ENCODE results near the gene LCN9. TPM values are rescaled to one million over a fixed set of nuclear protein-coding genes. Genes with fewer than 3 reads are reported as not detected.

LCN9 gene
- total RNA-seq, 1 experiment from 2014 or later, result not detected

DNA sequence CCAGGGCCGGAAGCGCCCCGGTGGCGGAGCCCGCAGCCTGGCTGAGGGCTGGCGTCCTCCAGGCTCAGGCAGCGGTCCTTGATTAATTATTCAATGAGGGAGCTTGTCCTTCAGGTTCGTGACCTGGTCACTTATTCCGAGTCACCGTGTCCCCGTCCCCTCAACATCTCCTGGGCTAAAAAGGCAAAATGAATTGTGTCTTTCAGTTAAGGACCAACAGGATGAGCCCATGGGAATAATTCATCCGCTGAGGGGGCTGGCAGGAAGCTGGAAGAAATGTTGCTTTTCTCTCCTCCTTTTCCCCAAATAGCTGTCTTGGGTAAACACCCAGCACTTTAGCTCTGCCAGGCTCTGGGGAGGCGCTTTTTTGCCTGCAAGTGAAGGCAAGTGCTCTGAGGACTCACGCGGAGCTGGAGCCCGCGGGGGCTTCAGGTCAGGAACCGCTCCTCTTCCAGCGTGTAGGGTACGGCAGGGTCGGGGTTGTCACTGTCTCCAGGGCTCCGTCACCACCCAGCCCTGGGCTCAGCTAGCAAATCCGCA, 52.0 kb downstream of the LCN9 start:
- in situ Hi-C loops (cut with HindIII; ENCODE audit: low pct_unique_long_range_greater_than_20kb, low sequenced_read_pairs), result no loop called here
- Histone ChIP-seq H3K36me3 (ENCODE audit: control insufficient read depth, insufficient read depth, low read length) (no peaks in the 10 kb centered on the region), H3K9me3 (ENCODE audit: control insufficient read depth, insufficient read depth, low read depth, low read length) (no peaks in the 10 kb centered on the region), H3K4me1 (ENCODE audit: control insufficient read depth, insufficient read depth, low read length) (no peaks in the 10 kb centered on the region), H3K4me3 (ENCODE audit: low read depth in 2 of 2, low read length in 2 of 2) (no peak overlapping the region), H3K27me3 (ENCODE audit: control insufficient read depth, insufficient read depth, low read length) (no peaks in the 10 kb centered on the region), H3K27ac (ENCODE audit: low read length) (no peak overlapping the region)
- TF ChIP-seq TCF7L2 (IDR thresholded peaks at IDR 0.05; ENCODE audit: low read depth, low read length), result no peak
- TF ChIP-seq, protein P1, sequence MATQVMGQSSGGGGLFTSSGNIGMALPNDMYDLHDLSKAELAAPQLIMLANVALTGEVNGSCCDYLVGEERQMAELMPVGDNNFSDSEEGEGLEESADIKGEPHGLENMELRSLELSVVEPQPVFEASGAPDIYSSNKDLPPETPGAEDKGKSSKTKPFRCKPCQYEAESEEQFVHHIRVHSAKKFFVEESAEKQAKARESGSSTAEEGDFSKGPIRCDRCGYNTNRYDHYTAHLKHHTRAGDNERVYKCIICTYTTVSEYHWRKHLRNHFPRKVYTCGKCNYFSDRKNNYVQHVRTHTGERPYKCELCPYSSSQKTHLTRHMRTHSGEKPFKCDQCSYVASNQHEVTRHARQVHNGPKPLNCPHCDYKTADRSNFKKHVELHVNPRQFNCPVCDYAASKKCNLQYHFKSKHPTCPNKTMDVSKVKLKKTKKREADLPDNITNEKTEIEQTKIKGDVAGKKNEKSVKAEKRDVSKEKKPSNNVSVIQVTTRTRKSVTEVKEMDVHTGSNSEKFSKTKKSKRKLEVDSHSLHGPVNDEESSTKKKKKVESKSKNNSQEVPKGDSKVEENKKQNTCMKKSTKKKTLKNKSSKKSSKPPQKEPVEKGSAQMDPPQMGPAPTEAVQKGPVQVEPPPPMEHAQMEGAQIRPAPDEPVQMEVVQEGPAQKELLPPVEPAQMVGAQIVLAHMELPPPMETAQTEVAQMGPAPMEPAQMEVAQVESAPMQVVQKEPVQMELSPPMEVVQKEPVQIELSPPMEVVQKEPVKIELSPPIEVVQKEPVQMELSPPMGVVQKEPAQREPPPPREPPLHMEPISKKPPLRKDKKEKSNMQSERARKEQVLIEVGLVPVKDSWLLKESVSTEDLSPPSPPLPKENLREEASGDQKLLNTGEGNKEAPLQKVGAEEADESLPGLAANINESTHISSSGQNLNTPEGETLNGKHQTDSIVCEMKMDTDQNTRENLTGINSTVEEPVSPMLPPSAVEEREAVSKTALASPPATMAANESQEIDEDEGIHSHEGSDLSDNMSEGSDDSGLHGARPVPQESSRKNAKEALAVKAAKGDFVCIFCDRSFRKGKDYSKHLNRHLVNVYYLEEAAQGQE (IDR thresholded peaks at IDR 0.05; ENCODE audit: insufficient read depth in 1 of 2, low read depth in 2 of 2, low read length in 1 of 2), result no peak
- TF ChIP-seq SIN3A (IDR thresholded peaks at IDR 0.05; ENCODE audit: borderline replicate concordance, insufficient read depth, low read depth, low read length), result no peak
- TF ChIP-seq, protein P2, sequence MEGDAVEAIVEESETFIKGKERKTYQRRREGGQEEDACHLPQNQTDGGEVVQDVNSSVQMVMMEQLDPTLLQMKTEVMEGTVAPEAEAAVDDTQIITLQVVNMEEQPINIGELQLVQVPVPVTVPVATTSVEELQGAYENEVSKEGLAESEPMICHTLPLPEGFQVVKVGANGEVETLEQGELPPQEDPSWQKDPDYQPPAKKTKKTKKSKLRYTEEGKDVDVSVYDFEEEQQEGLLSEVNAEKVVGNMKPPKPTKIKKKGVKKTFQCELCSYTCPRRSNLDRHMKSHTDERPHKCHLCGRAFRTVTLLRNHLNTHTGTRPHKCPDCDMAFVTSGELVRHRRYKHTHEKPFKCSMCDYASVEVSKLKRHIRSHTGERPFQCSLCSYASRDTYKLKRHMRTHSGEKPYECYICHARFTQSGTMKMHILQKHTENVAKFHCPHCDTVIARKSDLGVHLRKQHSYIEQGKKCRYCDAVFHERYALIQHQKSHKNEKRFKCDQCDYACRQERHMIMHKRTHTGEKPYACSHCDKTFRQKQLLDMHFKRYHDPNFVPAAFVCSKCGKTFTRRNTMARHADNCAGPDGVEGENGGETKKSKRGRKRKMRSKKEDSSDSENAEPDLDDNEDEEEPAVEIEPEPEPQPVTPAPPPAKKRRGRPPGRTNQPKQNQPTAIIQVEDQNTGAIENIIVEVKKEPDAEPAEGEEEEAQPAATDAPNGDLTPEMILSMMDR (IDR thresholded peaks at IDR 0.05), result no peak
- no peak for TF ChIP-seq POLR2AphosphoS5 (IDR thresholded peaks at IDR 0.05; ENCODE audit: low read depth, low read length)
- CTCF ChIA-PET, result no interaction called here
- intact Hi-C loops (cut with micrococcal nuclease; ENCODE audit: unreplicated experiment), result no loop called here
- POLR2A ChIA-PET, result interaction anchor here (0.5 kb wide), 1 partner anchor 26 kb away, joined by 3 read pairs; no protein-coding TSS in a partner anchor
- no peak for ATAC-seq
- no peak for DNase-seq (ENCODE audit: low read depth, low spot score)
- BruUV-seq (replicated peaks), result no TSS peak

DNA sequence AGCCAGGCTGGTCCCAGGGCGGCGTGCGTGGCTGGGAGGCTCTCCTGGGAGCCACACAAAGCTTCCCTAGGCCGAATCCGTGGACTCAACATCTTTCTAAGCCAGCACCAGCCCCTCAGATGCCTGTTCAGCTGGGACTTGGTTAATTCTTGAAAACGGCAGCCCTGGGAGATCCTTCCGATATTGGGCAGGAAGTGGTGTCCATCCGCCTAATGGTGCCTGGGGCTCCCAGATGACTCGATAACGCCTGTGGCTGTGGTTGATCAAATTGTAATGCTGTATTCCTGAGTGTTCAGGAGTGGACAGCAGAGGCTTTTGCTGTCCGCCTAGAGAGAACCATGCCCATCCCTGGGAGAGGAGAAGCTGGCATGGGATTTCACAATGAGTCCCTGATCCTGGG, 52.9 kb downstream of the LCN9 start:
- BruUV-seq (replicated peaks), result no TSS peak
- no peak for ATAC-seq
- Histone ChIP-seq H3K36me3 (ENCODE audit: control insufficient read depth, insufficient read depth, low read length) (no peaks in the 10 kb centered on the region), H3K27me3 (ENCODE audit: control insufficient read depth, insufficient read depth, low read length) (no peaks in the 10 kb centered on the region), H3K9me3 (ENCODE audit: control insufficient read depth, insufficient read depth, low read depth, low read length) (no peaks in the 10 kb centered on the region), H3K4me1 (ENCODE audit: control insufficient read depth, insufficient read depth, low read length) (no peaks in the 10 kb centered on the region), H3K4me3 (ENCODE audit: low read depth in 2 of 2, low read length in 2 of 2) (no peak overlapping the region), H3K27ac (ENCODE audit: low read length) (no peak overlapping the region)
- DNase-seq (ENCODE audit: low read depth, low spot score), result no peak
- intact Hi-C loops (cut with micrococcal nuclease; ENCODE audit: unreplicated experiment) (no loop called here), in situ Hi-C loops (cut with HindIII; ENCODE audit: low pct_unique_long_range_greater_than_20kb, low sequenced_read_pairs) (no loop called here)
- TF ChIP-seq, protein P1 (IDR thresholded peaks at IDR 0.05; ENCODE audit: insufficient read depth in 1 of 2, low read depth in 2 of 2, low read length in 1 of 2), result 0 out of 4 replicates have a peak, but pooled peaks of 1 of the 2 experiments have one; percentile 10
- TF ChIP-seq, protein P2 (IDR thresholded peaks at IDR 0.05), result no peak
- CTCF ChIA-PET, result no interaction called here
- POLR2A ChIA-PET, result no interaction called here

Other genes starting within 250 kb of the LCN9 start
- 17.5 TPM for gene PPP1R26, start 183.5 kb upstream of the LCN9 start, total RNA-seq (2021; ENCODE audit: unreplicated experiment)
- gene MRPS2, start 162.6 kb upstream of the LCN9 start, total RNA-seq (2021; ENCODE audit: unreplicated experiment), result 33.5 TPM
- not detected for gene LCN1, start 141.9 kb upstream of the LCN9 start, total RNA-seq (2021; ENCODE audit: unreplicated experiment)
- not detected for gene OBP2A, start 117.2 kb upstream of the LCN9 start, total RNA-seq (2021; ENCODE audit: unreplicated experiment)
- gene PAEP, start 101.6 kb upstream of the LCN9 start, total RNA-seq (2021; ENCODE audit: unreplicated experiment), result not detected
- not detected for gene GLT6D1, start 23.8 kb upstream of the LCN9 start, total RNA-seq (2021; ENCODE audit: unreplicated experiment)
- gene SOHLH1, start 36.2 kb downstream of the LCN9 start, total RNA-seq (2021; ENCODE audit: unreplicated experiment), result not detected
- not detected for gene KCNT1, start 38.9 kb downstream of the LCN9 start, total RNA-seq (2021; ENCODE audit: unreplicated experiment)
- gene CAMSAP1, start 244.2 kb downstream of the LCN9 start, total RNA-seq (2021; ENCODE audit: unreplicated experiment), result 24.8 TPM

Data from Panc1 (cell line).